Ovary (tissue), 3 donors: ENCODE data around the gene FAM187B.

ENCODE experiments used
- CTCF ChIP-seq, 3 donors: fragments of 450-650 bp in 2 of 3; fragments of 200-600 bp in 1 of 3; IDR thresholded peaks; one replicate each; pipeline versions ENCODE4 v1.5.1 to v1.8.0; 2016 to 2022; ENCODE audit warnings: antibody characterized with exemption in 3 of 3, mild to moderate bottlenecking in 1 of 3
- EP300 ChIP-seq: sonication (generic); formaldehyde crosslinking; IDR thresholded peaks from one replicate; pipeline ENCODE4 v1.6.1; 2017; ENCODE audit warnings: antibody characterized with exemption
- donor health status: DM: no; HTN: no; CAD: no.

GRCh38 chr19:35209646-35210045 lies 18.9 kb downstream of the FAM187B start:
- TF ChIP-seq CTCF (IDR thresholded peaks at IDR 0.05) (no peak), EP300 (no peak)
